ENCODE data around the gene SECISBP2. TPM values are rescaled to one million over a fixed set of nuclear protein-coding genes. Genes with fewer than 3 reads are reported as not detected.

The SECISBP2 gene
- polyA plus RNA-seq, 2 of the 4 experiments (the other 2 are of a cell fraction), result 16.3 to 43.4 TPM

DNA sequence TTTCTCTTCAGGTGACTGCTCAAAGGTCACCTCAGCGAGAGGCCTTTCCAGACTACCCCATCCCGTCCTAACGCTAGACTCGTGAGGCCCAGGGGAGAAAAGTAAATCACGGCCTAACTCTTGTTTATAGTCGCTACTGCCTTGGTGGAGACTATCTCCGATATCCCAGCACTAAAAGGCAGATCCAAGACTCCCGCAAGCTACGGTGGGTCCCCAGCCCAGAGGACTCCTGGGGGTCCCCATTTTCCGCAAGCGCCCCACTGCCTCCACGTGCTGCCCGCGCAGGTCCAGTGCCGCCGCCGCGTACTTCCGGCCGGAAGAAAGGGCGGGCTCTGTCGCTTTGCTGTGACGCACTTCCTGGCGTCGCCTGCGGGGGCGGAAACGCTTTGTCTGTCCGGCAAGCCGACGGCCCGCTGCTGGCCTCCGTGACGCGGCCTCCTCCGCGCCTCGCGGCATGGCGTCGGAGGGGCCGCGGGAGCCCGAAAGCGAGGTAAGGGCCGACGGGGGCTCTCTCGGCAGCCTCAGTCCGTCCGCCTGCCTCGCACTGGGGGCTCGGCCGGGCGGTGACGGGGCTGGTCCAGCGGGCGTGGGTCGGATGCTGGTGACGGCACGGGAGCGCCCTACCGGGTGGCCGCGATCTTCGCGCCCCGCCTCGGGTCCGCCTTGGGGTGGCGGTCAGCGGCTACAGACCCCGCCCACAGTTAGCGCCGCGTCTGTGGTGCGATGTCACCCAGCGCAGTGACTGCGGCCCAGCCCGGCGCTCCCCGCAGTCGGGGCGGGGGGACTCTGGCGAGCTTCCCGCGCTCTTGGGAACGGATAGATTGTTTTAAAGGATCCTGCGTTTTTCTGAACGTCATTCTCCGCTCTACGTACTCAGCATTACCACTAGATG, at the start of gene SECISBP2 (continued):
- TF ChIP-seq ELK1 (IDR thresholded peaks at IDR 0.05; ENCODE audit: low read depth, low read length), result 0 out of 2 replicates have a peak, but pooled peaks have one; percentile 43
- TF ChIP-seq ZFP36 (IDR thresholded peaks at IDR 0.05; ENCODE audit: borderline replicate concordance, partially characterized antibody), result no peak
- TF ChIP-seq NFE2L2 (conservative IDR thresholded peaks at IDR 0.05; ENCODE audit: low read length), result no peak
- no peak for TF ChIP-seq HDAC2 (IDR thresholded peaks at IDR 0.05)
- peak; percentile 74 for TF ChIP-seq POLR2A (IDR thresholded peaks at IDR 0.05; ENCODE audit: low read length)
- peak; percentile 97 for TF ChIP-seq EHF (CRISPR knock-in tag; IDR thresholded peaks at IDR 0.05)
- TF ChIP-seq RARB (CRISPR knock-in tag; IDR thresholded peaks at IDR 0.05), result peak; percentile 92
- TF ChIP-seq BCL3 (IDR thresholded peaks at IDR 0.05), result peak; percentile 97
- TF ChIP-seq EP300 (IDR thresholded peaks at IDR 0.05), result no peak; a peak in 1 of 5 replicates
- peak; percentile 96 for TF ChIP-seq TFCP2L1 (CRISPR knock-in tag; IDR thresholded peaks at IDR 0.05)
- TF ChIP-seq ZNF302 (CRISPR knock-in tag; IDR thresholded peaks at IDR 0.05), result no peak
- no peak for TF ChIP-seq EHMT2 (IDR thresholded peaks at IDR 0.05; ENCODE audit: low read depth)
- TF ChIP-seq, protein P1, sequence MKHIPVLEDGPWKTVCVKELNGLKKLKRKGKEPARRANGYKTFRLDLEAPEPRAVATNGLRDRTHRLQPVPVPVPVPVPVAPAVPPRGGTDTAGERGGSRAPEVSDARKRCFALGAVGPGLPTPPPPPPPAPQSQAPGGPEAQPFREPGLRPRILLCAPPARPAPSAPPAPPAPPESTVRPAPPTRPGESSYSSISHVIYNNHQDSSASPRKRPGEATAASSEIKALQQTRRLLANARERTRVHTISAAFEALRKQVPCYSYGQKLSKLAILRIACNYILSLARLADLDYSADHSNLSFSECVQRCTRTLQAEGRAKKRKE (CRISPR knock-in tag; IDR thresholded peaks at IDR 0.05; ENCODE audit: low read depth), result peak; percentile 92
- TF ChIP-seq BHLHE40 (IDR thresholded peaks at IDR 0.05; ENCODE audit: low read depth, low read length), result 0 out of 2 replicates have a peak, but pooled peaks have one; percentile 20
- peak; percentile 96 for TF ChIP-seq E2F6 (IDR thresholded peaks at IDR 0.05; ENCODE audit: borderline replicate concordance, low read depth)
- peak; percentile 100 for TF ChIP-seq MYC (IDR thresholded peaks at IDR 0.05; ENCODE audit: borderline replicate concordance, low read length)
- TF ChIP-seq HOXB5 (CRISPR knock-in tag; IDR thresholded peaks at IDR 0.05), result peak; percentile 94
- TF ChIP-seq NR3C1 (IDR thresholded peaks at IDR 0.05), result no peak
- TF ChIP-seq PHF8 (IDR thresholded peaks at IDR 0.05; ENCODE audit: borderline replicate concordance, low read depth), result peak; percentile 91
- no peak for TF ChIP-seq ESRRA (IDR thresholded peaks at IDR 0.05; ENCODE audit: borderline replicate concordance, low read length)
- TF ChIP-seq RNF2 (IDR thresholded peaks at IDR 0.05; ENCODE audit: borderline replicate concordance, low read depth), result no peak
- no peak for TF ChIP-seq JUNB (IDR thresholded peaks at IDR 0.05)
- TF ChIP-seq, protein P2, sequence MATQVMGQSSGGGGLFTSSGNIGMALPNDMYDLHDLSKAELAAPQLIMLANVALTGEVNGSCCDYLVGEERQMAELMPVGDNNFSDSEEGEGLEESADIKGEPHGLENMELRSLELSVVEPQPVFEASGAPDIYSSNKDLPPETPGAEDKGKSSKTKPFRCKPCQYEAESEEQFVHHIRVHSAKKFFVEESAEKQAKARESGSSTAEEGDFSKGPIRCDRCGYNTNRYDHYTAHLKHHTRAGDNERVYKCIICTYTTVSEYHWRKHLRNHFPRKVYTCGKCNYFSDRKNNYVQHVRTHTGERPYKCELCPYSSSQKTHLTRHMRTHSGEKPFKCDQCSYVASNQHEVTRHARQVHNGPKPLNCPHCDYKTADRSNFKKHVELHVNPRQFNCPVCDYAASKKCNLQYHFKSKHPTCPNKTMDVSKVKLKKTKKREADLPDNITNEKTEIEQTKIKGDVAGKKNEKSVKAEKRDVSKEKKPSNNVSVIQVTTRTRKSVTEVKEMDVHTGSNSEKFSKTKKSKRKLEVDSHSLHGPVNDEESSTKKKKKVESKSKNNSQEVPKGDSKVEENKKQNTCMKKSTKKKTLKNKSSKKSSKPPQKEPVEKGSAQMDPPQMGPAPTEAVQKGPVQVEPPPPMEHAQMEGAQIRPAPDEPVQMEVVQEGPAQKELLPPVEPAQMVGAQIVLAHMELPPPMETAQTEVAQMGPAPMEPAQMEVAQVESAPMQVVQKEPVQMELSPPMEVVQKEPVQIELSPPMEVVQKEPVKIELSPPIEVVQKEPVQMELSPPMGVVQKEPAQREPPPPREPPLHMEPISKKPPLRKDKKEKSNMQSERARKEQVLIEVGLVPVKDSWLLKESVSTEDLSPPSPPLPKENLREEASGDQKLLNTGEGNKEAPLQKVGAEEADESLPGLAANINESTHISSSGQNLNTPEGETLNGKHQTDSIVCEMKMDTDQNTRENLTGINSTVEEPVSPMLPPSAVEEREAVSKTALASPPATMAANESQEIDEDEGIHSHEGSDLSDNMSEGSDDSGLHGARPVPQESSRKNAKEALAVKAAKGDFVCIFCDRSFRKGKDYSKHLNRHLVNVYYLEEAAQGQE (IDR thresholded peaks at IDR 0.05), result peak; percentile 31
